BE2C (cell line): ENCODE data around the gene BHLHE23.

ENCODE experiments used
- DNase-seq: peaks from one replicate; pipeline ENCODE4 v3.0.0-alpha.2; 2020
- H3K27me3 ChIP-seq: fragments of 250-450 bp; sonication (Bioruptor Pico); 2 replicates; pipeline ENCODE4 v1.5.1; 2020; ENCODE audit warnings: mild to moderate bottlenecking
- H3K36me3 ChIP-seq: fragments of 250-450 bp; sonication (Bioruptor Pico); 2 replicates; pipeline ENCODE4 v1.5.1; 2020; ENCODE audit warnings: mild to moderate bottlenecking
- H3K4me1 ChIP-seq: fragments of 250-450 bp; sonication (Bioruptor Pico); 2 replicates; pipeline ENCODE4 v1.5.1; 2020
- H3K4me3 ChIP-seq: 2 replicates; pipeline ENCODE4 v1.5.1; 2011; ENCODE audit warnings: low read depth, low read length
- H3K9me3 ChIP-seq: fragments of 250-450 bp; sonication (Bioruptor Pico); 2 replicates; pipeline ENCODE4 v1.5.1; 2020
- TF ChIP-seq, protein P1 (sequence below): IDR thresholded peaks from 2 replicates; pipeline ENCODE4 v1.5.1; 2012; ENCODE audit warnings: mild to moderate bottlenecking, low read depth, low read length

The BHLHE23 gene

DNA sequence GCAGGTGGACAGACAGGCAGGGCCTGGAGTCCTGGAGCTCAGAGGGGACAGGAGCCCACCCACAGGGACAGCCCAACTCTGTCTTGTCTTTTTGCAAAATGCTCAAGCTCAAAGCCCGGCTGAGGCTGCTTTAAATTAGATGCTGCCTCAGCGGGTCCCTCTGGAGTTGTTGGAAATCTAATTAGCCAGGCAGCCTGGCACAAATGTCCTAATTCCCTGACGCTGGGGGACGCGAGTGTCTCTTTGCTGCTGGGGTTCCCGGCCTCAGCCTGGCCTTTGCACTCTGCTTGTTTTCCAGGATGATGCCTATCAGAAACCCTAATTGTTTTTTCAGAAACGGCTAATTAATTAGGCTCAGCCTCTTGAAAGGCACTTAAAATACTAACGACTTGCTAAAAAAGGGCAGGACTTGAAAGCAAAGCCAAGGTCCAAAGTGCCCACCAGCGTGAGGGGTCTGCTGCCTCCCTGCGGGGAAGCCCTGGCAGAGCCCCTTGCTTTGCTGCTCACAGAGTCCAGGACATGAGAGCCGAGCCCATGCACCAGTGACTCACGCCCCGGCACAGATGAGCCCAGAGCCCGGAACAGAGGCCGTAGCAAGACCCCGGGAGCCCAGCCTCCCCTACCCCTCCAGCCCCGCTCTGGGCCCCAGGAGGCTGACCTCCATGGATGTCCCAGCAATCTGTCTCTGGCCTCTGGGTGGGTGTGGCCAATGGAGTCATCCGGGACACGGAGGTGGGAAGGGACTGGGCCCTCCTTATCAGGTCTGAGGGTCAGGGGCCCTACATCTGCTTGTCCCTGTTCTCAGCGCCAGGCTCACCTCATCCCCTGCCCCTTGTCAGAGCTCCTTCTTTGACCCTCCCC is 46.0 kb upstream of the BHLHE23 start:
- TF ChIP-seq, protein P1, sequence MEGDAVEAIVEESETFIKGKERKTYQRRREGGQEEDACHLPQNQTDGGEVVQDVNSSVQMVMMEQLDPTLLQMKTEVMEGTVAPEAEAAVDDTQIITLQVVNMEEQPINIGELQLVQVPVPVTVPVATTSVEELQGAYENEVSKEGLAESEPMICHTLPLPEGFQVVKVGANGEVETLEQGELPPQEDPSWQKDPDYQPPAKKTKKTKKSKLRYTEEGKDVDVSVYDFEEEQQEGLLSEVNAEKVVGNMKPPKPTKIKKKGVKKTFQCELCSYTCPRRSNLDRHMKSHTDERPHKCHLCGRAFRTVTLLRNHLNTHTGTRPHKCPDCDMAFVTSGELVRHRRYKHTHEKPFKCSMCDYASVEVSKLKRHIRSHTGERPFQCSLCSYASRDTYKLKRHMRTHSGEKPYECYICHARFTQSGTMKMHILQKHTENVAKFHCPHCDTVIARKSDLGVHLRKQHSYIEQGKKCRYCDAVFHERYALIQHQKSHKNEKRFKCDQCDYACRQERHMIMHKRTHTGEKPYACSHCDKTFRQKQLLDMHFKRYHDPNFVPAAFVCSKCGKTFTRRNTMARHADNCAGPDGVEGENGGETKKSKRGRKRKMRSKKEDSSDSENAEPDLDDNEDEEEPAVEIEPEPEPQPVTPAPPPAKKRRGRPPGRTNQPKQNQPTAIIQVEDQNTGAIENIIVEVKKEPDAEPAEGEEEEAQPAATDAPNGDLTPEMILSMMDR, result peak; percentile 28
- H3K36me3 ChIP-seq, result no peaks in the 10 kb centered on the region
- no peaks in the 10 kb centered on the region; the same call in 1 of the 2 replicates for H3K9me3 ChIP-seq
- no peak overlapping the region for H3K4me3 ChIP-seq
- DNase-seq, result peak; percentile 52
- H3K27me3 ChIP-seq, result no peaks in the 10 kb centered on the region; the same call in 1 of the 2 replicates
- H3K4me1 ChIP-seq, result peaks cover 10% of the 10 kb centered on the region

DNA sequence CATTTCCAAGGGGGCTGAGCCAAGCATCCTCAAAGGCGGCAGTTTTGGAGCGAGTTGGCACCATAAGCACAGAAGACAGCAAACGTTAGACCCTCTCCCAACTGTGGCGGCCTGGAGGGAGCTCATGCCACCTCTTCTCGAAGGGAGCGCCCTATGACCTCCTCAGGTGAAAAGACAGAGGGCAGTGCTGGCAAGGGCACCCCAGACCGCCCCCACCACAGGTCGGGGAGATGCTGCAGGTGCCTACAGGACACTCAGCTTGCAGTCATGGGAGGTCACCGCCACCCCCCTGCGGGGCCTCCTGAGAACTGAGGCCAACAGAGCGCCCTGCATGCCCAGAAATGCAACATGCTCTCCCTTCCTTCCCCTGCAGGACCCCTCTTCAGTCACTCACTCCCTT is 45.1 kb upstream of the BHLHE23 start:
- Histone ChIP-seq H3K27me3 (peaks cover 2% of the 10 kb centered on the region), H3K9me3 (no peaks in the 10 kb centered on the region; the same call in 1 of the 2 replicates), H3K4me1 (peaks cover 10% of the 10 kb centered on the region), H3K36me3 (no peaks in the 10 kb centered on the region), H3K4me3 (no peak overlapping the region)
- TF ChIP-seq, protein P1, result no peak
- no peak for DNase-seq

DNA sequence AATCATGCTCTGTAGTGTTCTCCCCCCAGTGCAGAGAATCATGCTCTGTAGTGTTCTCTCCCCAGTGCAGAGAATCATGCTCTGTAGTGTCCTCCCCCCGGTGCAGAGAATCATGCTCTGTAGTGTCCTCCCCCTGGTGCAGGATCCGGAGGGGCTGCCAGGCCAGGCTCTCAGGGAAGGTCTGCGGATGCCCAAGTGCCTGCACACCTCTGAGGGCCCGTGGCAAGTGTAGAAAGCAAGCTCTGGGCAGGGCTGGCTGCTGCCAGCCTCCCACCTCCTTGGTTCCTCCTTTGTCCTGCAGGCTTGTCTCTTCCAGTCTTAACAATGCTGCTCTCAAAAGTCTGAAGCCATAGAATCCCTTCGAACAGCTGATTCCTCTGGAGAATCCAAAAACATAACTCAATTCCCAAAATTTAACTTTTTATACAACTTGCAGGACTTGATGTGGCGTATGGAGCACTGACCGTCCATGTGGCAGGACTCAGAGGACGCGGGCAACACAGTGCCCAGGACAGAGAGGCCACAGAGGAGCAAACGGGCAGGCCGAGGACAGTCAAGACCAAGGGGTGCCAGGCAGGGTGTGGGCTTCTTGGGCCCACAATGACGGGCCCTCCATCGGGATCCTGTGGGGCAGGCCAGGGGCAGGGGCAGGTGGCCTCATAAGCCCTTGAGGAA is 44.6 kb upstream of the BHLHE23 start:
- Histone ChIP-seq H3K4me1 (peaks cover 10% of the 10 kb centered on the region), H3K4me3 (no peak overlapping the region), H3K9me3 (no peaks in the 10 kb centered on the region; the same call in 1 of the 2 replicates), H3K36me3 (no peaks in the 10 kb centered on the region), H3K27me3 (peaks cover 7% of the 10 kb centered on the region)
- TF ChIP-seq, protein P1, result no peak
- no peak for DNase-seq

DNA sequence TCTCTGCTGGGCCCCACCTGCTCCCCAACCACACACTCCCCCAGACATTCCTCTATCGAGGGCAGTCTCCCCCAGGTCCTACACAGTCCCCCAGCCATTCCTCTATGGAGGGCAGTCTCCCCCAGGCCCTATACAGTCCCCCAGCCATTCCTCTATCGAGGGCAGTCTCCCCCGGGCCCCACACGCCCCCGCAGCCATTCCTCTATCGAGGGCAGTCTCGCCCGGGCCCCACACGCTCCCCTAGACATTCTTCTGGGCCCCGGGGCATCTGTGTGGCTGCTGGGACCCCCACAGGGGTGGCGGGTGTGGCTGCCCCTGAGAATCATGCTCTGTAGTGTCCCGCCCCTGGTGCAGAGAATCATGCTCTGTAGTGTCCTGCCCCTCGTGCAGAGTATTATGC is 43.6 kb upstream of the BHLHE23 start:
- Histone ChIP-seq H3K4me1 (peaks cover 10% of the 10 kb centered on the region), H3K27me3 (peaks cover 17% of the 10 kb centered on the region), H3K36me3 (no peaks in the 10 kb centered on the region), H3K9me3 (no peaks in the 10 kb centered on the region; the same call in 1 of the 2 replicates), H3K4me3 (no peak overlapping the region)
- DNase-seq, result peak; percentile 4
- TF ChIP-seq, protein P1, result no peak

DNA sequence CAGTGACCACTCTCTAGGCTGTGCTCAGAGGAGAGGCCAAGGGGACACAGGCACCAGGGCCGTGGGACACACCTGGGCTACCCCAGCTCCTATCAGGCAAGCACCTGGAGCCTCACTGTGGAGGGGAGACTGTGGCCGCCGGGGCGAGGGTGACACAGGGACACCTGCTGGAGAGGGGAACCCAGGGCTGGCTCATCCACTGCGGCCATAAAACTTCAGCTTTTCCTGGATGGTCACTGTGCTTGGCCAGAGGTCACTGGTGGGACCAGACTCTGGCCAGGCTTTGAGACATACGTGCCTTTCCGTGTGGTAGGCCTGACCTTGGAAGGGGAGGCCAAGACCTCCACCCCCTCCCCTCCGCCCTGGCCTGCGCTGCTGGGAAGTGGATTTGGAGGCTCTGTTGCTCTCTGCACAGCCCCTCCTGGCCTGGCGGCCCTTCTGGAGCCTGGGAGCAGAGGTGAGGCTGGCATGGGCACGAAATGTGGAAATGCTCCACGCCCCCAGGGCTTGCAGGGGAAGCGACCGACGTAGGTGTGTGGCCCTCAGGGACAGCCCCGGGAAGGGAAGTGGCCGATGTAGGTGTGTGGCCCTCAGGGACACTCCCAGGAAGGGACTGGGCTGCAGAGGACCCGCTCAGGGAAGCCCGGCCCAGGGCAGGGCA is 42.9 kb upstream of the BHLHE23 start:
- H3K4me1 ChIP-seq, result peaks cover 10% of the 10 kb centered on the region
- no peak for DNase-seq
- no peak overlapping the region for H3K4me3 ChIP-seq
- no peaks in the 10 kb centered on the region for H3K36me3 ChIP-seq
- no peaks in the 10 kb centered on the region; the same call in 1 of the 2 replicates for H3K9me3 ChIP-seq
- TF ChIP-seq, protein P1, result no peak
- peaks cover 24% of the 10 kb centered on the region for H3K27me3 ChIP-seq
